ENCODE measurements around the gene LMO1. TPM values are rescaled to one million over a fixed set of nuclear protein-coding genes. Genes with fewer than 3 reads are reported as not detected.

The LMO1 gene
- total and polyA plus RNA-seq, 10 of the 15 experiments (the other 5 are each of a cell fraction or from before 2014, with no cell fraction given), result not detected

DNA sequence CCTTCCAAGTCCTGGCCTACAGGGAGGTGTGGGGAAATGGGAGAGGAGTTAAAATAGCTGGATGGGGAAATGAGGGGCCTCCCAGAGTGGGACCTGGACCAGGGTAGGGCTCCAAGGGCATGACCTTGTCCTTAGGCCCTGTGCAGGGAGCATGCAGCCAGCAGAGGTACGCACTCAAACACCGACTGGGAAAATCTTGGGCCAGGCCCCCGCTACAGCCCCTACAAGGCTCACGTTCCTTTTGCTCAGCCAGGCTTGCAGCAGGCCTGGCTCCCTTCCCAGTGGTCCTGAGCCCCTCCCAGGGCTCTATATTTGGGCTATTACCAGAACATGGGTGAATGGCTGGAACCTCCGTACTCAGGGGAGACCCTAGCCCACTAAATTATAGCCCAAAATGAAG is 31.3 kb downstream of the LMO1 start:
- H4K20me1 ChIP-seq (ENCODE audit: control insufficient read depth, insufficient read depth), result no peaks in the 10 kb centered on the region
- H3K27me3 ChIP-seq (replicated peaks in 1 of 2; ENCODE audit: control insufficient read depth in 2 of 2, insufficient read depth in 2 of 2, low read length in 1 of 2), result no peaks in the 10 kb centered on the region
- DNase-seq (ENCODE audit: low read depth, low spot score), result no peak
- FAIRE-seq, result no peak
- SMC1A ChIA-PET (ENCODE audit: uncharacterized antibody, unreplicated experiment), result interaction anchor here (1.4 kb wide), 1 partner anchor 335 kb away, joined by 4 read pairs; no protein-coding TSS in a partner anchor
- H3K27ac ChIP-seq (ENCODE audit: control insufficient read depth, insufficient read depth), result no peak overlapping the region
- POLR2A ChIA-PET, result no interaction called here
- CTCF ChIA-PET, result interaction anchor here (0.8 to 1.6 kb wide), 5 partner anchors 12 to 901 kb away, joined by 3 to 9 read pairs (median 3); no protein-coding TSS in a partner anchor
- H3K79me2 ChIP-seq (ENCODE audit: control insufficient read depth, insufficient read depth, low read length), result no peaks in the 10 kb centered on the region
- H2AFZ ChIP-seq (ENCODE audit: control insufficient read depth, low read depth, low read length), result no peak overlapping the region
- WGBS (ENCODE audit: insufficient coverage, insufficient replicate concordance, low lambda C conversion rate, missing lambda C conversion rate), result 26% methylated on average over 5 of the region's 5 CpGs
- H3K4me1 ChIP-seq (ENCODE audit: control insufficient read depth, insufficient read depth, low read length), result no peaks in the 10 kb centered on the region
- TF ChIP-seq POU2F2 (IDR thresholded peaks at IDR 0.05; ENCODE audit: borderline replicate concordance, low read depth, low read length) (no peak), MYC (IDR thresholded peaks at IDR 0.05; ENCODE audit: insufficient read depth, insufficient read length, insufficient replicate concordance, low read length, severe bottlenecking) (no peak), SIX5 (IDR thresholded peaks at IDR 0.05; ENCODE audit: low read depth, low read length, severe bottlenecking) (no peak), NRF1 (conservative IDR thresholded peaks at IDR 0.05; ENCODE audit: low read depth, low read length) (no peak), MEF2A (IDR thresholded peaks at IDR 0.05; ENCODE audit: insufficient read depth, low read depth, low read length) (no peak), ZNF274 (IDR thresholded peaks at IDR 0.05; ENCODE audit: insufficient read depth, insufficient read length) (no peak), CBFB (IDR thresholded peaks at IDR 0.05; ENCODE audit: low read depth) (no peak), SMAD5 (IDR thresholded peaks at IDR 0.05; ENCODE audit: low read depth) (no peak), ZBTB40 (IDR thresholded peaks at IDR 0.05; ENCODE audit: borderline replicate concordance) (no peak), DPF2 (IDR thresholded peaks at IDR 0.05) (no peak)
- TF ChIP-seq, protein P1, sequence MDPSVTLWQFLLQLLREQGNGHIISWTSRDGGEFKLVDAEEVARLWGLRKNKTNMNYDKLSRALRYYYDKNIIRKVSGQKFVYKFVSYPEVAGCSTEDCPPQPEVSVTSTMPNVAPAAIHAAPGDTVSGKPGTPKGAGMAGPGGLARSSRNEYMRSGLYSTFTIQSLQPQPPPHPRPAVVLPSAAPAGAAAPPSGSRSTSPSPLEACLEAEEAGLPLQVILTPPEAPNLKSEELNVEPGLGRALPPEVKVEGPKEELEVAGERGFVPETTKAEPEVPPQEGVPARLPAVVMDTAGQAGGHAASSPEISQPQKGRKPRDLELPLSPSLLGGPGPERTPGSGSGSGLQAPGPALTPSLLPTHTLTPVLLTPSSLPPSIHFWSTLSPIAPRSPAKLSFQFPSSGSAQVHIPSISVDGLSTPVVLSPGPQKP (IDR thresholded peaks at IDR 0.05; ENCODE audit: low read depth, low read length), result no peak
- TF ChIP-seq, protein P2, sequence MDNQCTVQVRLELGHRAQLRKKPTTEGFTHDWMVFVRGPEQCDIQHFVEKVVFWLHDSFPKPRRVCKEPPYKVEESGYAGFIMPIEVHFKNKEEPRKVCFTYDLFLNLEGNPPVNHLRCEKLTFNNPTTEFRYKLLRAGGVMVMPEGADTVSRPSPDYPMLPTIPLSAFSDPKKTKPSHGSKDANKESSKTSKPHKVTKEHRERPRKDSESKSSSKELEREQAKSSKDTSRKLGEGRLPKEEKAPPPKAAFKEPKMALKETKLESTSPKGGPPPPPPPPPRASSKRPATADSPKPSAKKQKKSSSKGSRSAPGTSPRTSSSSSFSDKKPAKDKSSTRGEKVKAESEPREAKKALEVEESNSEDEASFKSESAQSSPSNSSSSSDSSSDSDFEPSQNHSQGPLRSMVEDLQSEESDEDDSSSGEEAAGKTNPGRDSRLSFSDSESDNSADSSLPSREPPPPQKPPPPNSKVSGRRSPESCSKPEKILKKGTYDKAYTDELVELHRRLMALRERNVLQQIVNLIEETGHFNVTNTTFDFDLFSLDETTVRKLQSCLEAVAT (IDR thresholded peaks at IDR 0.05), result no peak
- TF ChIP-seq, protein P3, sequence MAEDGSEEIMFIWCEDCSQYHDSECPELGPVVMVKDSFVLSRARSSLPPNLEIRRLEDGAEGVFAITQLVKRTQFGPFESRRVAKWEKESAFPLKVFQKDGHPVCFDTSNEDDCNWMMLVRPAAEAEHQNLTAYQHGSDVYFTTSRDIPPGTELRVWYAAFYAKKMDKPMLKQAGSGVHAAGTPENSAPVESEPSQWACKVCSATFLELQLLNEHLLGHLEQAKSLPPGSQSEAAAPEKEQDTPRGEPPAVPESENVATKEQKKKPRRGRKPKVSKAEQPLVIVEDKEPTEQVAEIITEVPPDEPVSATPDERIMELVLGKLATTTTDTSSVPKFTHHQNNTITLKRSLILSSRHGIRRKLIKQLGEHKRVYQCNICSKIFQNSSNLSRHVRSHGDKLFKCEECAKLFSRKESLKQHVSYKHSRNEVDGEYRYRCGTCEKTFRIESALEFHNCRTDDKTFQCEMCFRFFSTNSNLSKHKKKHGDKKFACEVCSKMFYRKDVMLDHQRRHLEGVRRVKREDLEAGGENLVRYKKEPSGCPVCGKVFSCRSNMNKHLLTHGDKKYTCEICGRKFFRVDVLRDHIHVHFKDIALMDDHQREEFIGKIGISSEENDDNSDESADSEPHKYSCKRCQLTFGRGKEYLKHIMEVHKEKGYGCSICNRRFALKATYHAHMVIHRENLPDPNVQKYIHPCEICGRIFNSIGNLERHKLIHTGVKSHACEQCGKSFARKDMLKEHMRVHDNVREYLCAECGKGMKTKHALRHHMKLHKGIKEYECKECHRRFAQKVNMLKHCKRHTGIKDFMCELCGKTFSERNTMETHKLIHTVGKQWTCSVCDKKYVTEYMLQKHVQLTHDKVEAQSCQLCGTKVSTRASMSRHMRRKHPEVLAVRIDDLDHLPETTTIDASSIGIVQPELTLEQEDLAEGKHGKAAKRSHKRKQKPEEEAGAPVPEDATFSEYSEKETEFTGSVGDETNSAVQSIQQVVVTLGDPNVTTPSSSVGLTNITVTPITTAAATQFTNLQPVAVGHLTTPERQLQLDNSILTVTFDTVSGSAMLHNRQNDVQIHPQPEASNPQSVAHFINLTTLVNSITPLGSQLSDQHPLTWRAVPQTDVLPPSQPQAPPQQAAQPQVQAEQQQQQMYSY (CRISPR knock-in tag; IDR thresholded peaks at IDR 0.05), result no peak
- RAD21 ChIA-PET (ENCODE audit: unreplicated experiment), result interaction anchor here (1.6 kb wide), 1 partner anchor 334 kb away, joined by 4 read pairs; no protein-coding TSS in a partner anchor
- no peak overlapping the region for H3K4me3 ChIP-seq
- H3K9ac ChIP-seq (ENCODE audit: control insufficient read depth, insufficient read depth, low read length), result no peak overlapping the region
- H3K9me3 ChIP-seq (replicated peaks; ENCODE audit: control insufficient read depth, insufficient read depth, low read length), result no peaks in the 10 kb centered on the region
- BruUV-seq (replicated peaks), result no TSS peak
- H3K4me2 ChIP-seq (ENCODE audit: control insufficient read depth, insufficient read depth), result no peak overlapping the region
- no peaks in the 10 kb centered on the region for H3K36me3 ChIP-seq (ENCODE audit: control insufficient read depth in 2 of 2, insufficient read depth in 2 of 2, low read length in 1 of 2)
- no peak for ATAC-seq
- in situ Hi-C loops (cut with MboI) (no loop called here), intact Hi-C loops (cut with micrococcal nuclease; ENCODE audit: unreplicated experiment) (no loop called here)

Data from GM12878 (cell line).